Naive thymus-derived CD4-positive, alpha-beta T cell (primary cell): ENCODE measurements around the gene UBE2QL1. TPM values are rescaled to one million over a fixed set of nuclear protein-coding genes. Genes with fewer than 3 reads are reported as not detected.

ENCODE experiments used
- ATAC-seq: fragments of 150-1000 bp; cut with Tn5 transposase; 2 replicates; pipeline ENCODE4 v1.10.0; 2021; ENCODE audit warnings: mild to moderate bottlenecking, moderate library complexity
- CTCF ChIA-PET: fragments of 350-600 bp; sonication (Branson Sonifier 250); formaldehyde crosslinking; loops from one replicate; lab custom pipeline; 2021; ENCODE audit warnings: antibody characterized with exemption; lab: Charles Lee
- POLR2A ChIA-PET: fragments of 350-600 bp; sonication (Branson Sonifier 250); formaldehyde crosslinking; loops from one replicate; lab custom pipeline; 2021; ENCODE audit warnings: antibody characterized with exemption, inconsistent platforms; lab: Charles Lee
- DNase-seq, 9 donors: peaks; one replicate each; pipeline versions ENCODE4 v3.0.0 to v3.0.0-alpha.2; 2020 to 2022; ENCODE audit warnings: mixed read lengths in 1 of 9
- H3K27ac ChIP-seq: one replicate; pipeline ENCODE4 v1.7.0; 2013; ENCODE audit warnings: mild to moderate bottlenecking, low read depth, low read length, moderate library complexity
- H3K27me3 ChIP-seq, 2 donors: one replicate each; pipeline ENCODE4 v1.7.0; 2013; ENCODE audit warnings: low read length in 2 of 2, mild to moderate bottlenecking in 2 of 2, moderate library complexity in 2 of 2; ENCODE audit not compliant: control insufficient read depth in 2 of 2, insufficient read depth in 2 of 2
- H3K36me3 ChIP-seq, 3 experiments: 1 replicate in 2 of 3; 2 replicates in 1 of 3; pipeline ENCODE4 v1.7.0; 2013; ENCODE audit warnings: low read length in 3 of 3, mild to moderate bottlenecking in 3 of 3, moderate library complexity in 1 of 3; ENCODE audit not compliant: insufficient read depth in 3 of 3, control insufficient read depth in 2 of 3
- H3K4me1 ChIP-seq, 2 donors: one replicate each; pipeline ENCODE4 v1.7.0; 2013; ENCODE audit warnings: low read length in 2 of 2, mild to moderate bottlenecking in 2 of 2, moderate library complexity in 1 of 2; ENCODE audit not compliant: control insufficient read depth in 2 of 2, insufficient read depth in 2 of 2
- H3K4me3 ChIP-seq: 2 replicates; pipeline ENCODE4 v1.7.0; 2013; ENCODE audit warnings: mild to moderate bottlenecking, low read length
- H3K9me3 ChIP-seq, 3 experiments: 1 replicate in 2 of 3; 2 replicates in 1 of 3; pipeline ENCODE4 v1.7.0; 2013; ENCODE audit warnings: low read length in 3 of 3; ENCODE audit not compliant: control insufficient read depth in 2 of 3
- H3K27ac Mint-ChIP-seq, 9 donors: one replicate each; pipeline ENCODE4 v1.8.0; 2020 to 2022; ENCODE audit warnings: mixed read lengths in 9 of 9, mild to moderate bottlenecking in 8 of 9, moderate library complexity in 5 of 9, inconsistent platforms in 2 of 9
- H3K27me3 Mint-ChIP-seq, 5 donors: one replicate each; pipeline ENCODE4 v1.8.0; 2021 to 2022; ENCODE audit warnings: mixed read lengths in 5 of 5, mild to moderate bottlenecking in 1 of 5
- H3K36me3 Mint-ChIP-seq, 5 donors: one replicate each; pipeline ENCODE4 v1.8.0; 2020 to 2022; ENCODE audit warnings: mixed read lengths in 5 of 5, mild to moderate bottlenecking in 3 of 5, inconsistent platforms in 1 of 5
- H3K4me1 Mint-ChIP-seq, 7 donors: one replicate each; pipeline ENCODE4 v1.8.0; 2020 to 2022; ENCODE audit warnings: mixed read lengths in 7 of 7, mild to moderate bottlenecking in 3 of 7, inconsistent platforms in 1 of 7
- H3K4me3 Mint-ChIP-seq, 10 donors: one replicate each; pipeline ENCODE4 v1.8.0; 2020 to 2022; ENCODE audit warnings: mild to moderate bottlenecking in 10 of 10, mixed read lengths in 10 of 10, moderate library complexity in 6 of 10, inconsistent platforms in 2 of 10
- H3K9me3 Mint-ChIP-seq, 11 donors: one replicate each; pipeline ENCODE4 v1.8.0; 2020 to 2022; ENCODE audit warnings: mixed read lengths in 11 of 11, mild to moderate bottlenecking in 4 of 11, inconsistent platforms in 1 of 11, moderate library complexity in 1 of 11
- intact Hi-C, 2 donors: fragments of 100-400 bp; cut with micrococcal nuclease; formaldehyde crosslinking; loops; one replicate each; pipeline ENCODE4 v1.15.1; 2023
- polyA plus RNA-seq, 2 donors: library from polyadenylated mRNA; unstranded; fragments of 300-500 nt; fragmentation: Illumina TruSeq; gene quantifications; one replicate each; pipeline ENCODE4 v1.2.3, GENCODE V29; 2021
- total RNA-seq, 6 experiments: library from RNA in 5 of 6; stranded (reverse) in 5 of 6; gene quantifications; 1 replicate in 5 of 6; 2 replicates in 1 of 6; pipeline ENCODE4 v1.2.3 and lab custom pipeline; 2021 to 2026

The UBE2QL1 gene
- total and polyA plus RNA-seq, 7 experiments from 2014 or later: 0.21 to 0.44 TPM; not detected in 5

GRCh38 chr5:6522923-6523322, 74.3 kb downstream of the UBE2QL1 start:
- H3K36me3 ChIP-seq: no peaks in the 10 kb centered on the region
- no peak for ATAC-seq
- H3K4me1 Mint-ChIP-seq: no peaks in the 10 kb centered on the region
- intact Hi-C loops: no loop called here
- no peaks in the 10 kb centered on the region for H3K9me3 Mint-ChIP-seq
- H3K4me1 ChIP-seq: no peaks in the 10 kb centered on the region
- H3K9me3 ChIP-seq: no peaks in the 10 kb centered on the region
- no peak for DNase-seq
- H3K4me3 ChIP-seq: no peak overlapping the region
- no peak overlapping the region for H3K27ac ChIP-seq
- ChIA-PET CTCF (no interaction called here), POLR2A (no interaction called here)
- H3K27ac Mint-ChIP-seq: no peak overlapping the region
- H3K36me3 Mint-ChIP-seq: no peaks in the 10 kb centered on the region
- H3K4me3 Mint-ChIP-seq: no peak overlapping the region
- peaks cover 0 to 39% (median 15%) of the 10 kb centered on the region in 5 donors for H3K27me3 Mint-ChIP-seq
- H3K27me3 ChIP-seq: no peaks in the 10 kb centered on the region

GRCh38 chr5:6525422-6525821, 76.8 kb downstream of the UBE2QL1 start:
- Histone ChIP-seq H3K36me3 (no peaks in the 10 kb centered on the region), H3K27me3 (no peaks in the 10 kb centered on the region), H3K4me3 (no peak overlapping the region), H3K4me1 (no peaks in the 10 kb centered on the region), H3K27ac (no peak overlapping the region), H3K9me3 (no peaks in the 10 kb centered on the region)
- Mint-ChIP-seq H3K27me3 (peaks cover 0 to 46% (median 14%) of the 10 kb centered on the region in 5 donors), H3K4me1 (no peaks in the 10 kb centered on the region), H3K36me3 (peaks cover 0 to 3% (median 0%) of the 10 kb centered on the region in 5 donors), H3K4me3 (no peak overlapping the region), H3K27ac (no peak overlapping the region), H3K9me3 (no peaks in the 10 kb centered on the region)
- ChIA-PET CTCF (no interaction called here), POLR2A (no interaction called here)
- no peak for ATAC-seq
- intact Hi-C loops: no loop called here
- no peak for DNase-seq

GRCh38 chr5:6525910-6526309, 77.3 kb downstream of the UBE2QL1 start:
- H3K36me3 ChIP-seq: no peaks in the 10 kb centered on the region
- POLR2A ChIA-PET: no interaction called here
- H3K9me3 ChIP-seq: no peaks in the 10 kb centered on the region
- intact Hi-C loops: no loop called here
- no peak overlapping the region for H3K4me3 Mint-ChIP-seq
- no peak overlapping the region for H3K27ac Mint-ChIP-seq
- CTCF ChIA-PET: no interaction called here
- H3K4me3 ChIP-seq: no peak overlapping the region
- no peak overlapping the region for H3K27ac ChIP-seq
- ATAC-seq (no peak), DNase-seq (no peak)
- no peaks in the 10 kb centered on the region for H3K9me3 Mint-ChIP-seq
- H3K4me1 ChIP-seq: no peaks in the 10 kb centered on the region
- H3K27me3 Mint-ChIP-seq: peaks cover 0 to 41% (median 14%) of the 10 kb centered on the region in 5 donors
- H3K36me3 Mint-ChIP-seq: peaks cover 0 to 3% (median 0%) of the 10 kb centered on the region in 5 donors
- no peaks in the 10 kb centered on the region for H3K4me1 Mint-ChIP-seq
- H3K27me3 ChIP-seq: no peaks in the 10 kb centered on the region

- Histone ChIP-seq H3K27me3 (no peaks in the 10 kb centered on the region), H3K4me1 (no peaks in the 10 kb centered on the region), H3K4me3 (no peak overlapping the region), H3K27ac (no peak overlapping the region), H3K9me3 (no peaks in the 10 kb centered on the region), H3K36me3 (no peaks in the 10 kb centered on the region)
- Mint-ChIP-seq H3K4me1 (no peaks in the 10 kb centered on the region), H3K4me3 (no peak overlapping the region), H3K9me3 (no peaks in the 10 kb centered on the region), H3K27ac (no peak overlapping the region), H3K36me3 (peaks cover 0 to 3% (median 0%) of the 10 kb centered on the region in 5 donors), H3K27me3 (peaks cover 0 to 38% (median 8%) of the 10 kb centered on the region in 5 donors)
- ChIA-PET CTCF (no interaction called here), POLR2A (no interaction called here)
- intact Hi-C loops: no loop called here
- ATAC-seq (no peak), DNase-seq (no peak)
These were observed 79.2 kb downstream of the UBE2QL1 start for GRCh38 chr5:6527749-6528455.

DNA sequence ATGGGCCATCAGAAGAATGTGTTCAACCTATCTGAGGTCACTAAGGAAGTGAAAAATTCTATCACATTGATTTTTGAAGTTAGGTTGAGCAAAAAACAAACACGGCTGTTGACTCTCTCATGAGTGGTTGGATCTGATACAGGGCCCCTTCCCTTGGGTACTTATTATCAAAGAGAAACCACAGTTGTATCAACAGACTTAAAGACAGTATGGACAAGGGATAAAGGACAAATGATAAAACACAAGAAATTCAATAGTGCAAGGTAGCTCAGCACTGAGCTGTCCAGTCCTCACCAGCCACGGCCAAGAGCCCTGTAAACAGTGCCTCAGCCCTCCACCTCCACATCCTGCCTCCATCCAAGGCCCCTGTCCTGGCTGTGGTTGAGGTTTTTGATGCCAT, 86.9 kb downstream of the UBE2QL1 start:
- Mint-ChIP-seq H3K9me3 (peaks cover 0 to 2% (median 0%) of the 10 kb centered on the region in 11 donors), H3K27me3 (peaks cover 3 to 20% (median 12%) of the 10 kb centered on the region in 5 donors), H3K27ac (no peak overlapping the region), H3K4me1 (no peaks in the 10 kb centered on the region), H3K4me3 (no peak overlapping the region), H3K36me3 (no peaks in the 10 kb centered on the region)
- no peak overlapping the region for H3K27ac ChIP-seq
- ChIA-PET POLR2A (no interaction called here), CTCF (no interaction called here)
- H3K36me3 ChIP-seq: no peaks in the 10 kb centered on the region
- no peaks in the 10 kb centered on the region for H3K27me3 ChIP-seq
- DNase-seq (no peak), ATAC-seq (no peak)
- no peak overlapping the region for H3K4me3 ChIP-seq
- H3K4me1 ChIP-seq: no peaks in the 10 kb centered on the region
- intact Hi-C loops: no loop called here
- no peaks in the 10 kb centered on the region for H3K9me3 ChIP-seq

GRCh38 chr5:6539060-6539459, 90.4 kb downstream of the UBE2QL1 start:
- no peak overlapping the region for H3K27ac Mint-ChIP-seq
- H3K4me1 Mint-ChIP-seq: no peaks in the 10 kb centered on the region
- H3K27ac ChIP-seq: no peak overlapping the region
- intact Hi-C loops: no loop called here
- H3K9me3 Mint-ChIP-seq: peaks cover 0 to 2% (median 0%) of the 10 kb centered on the region in 11 donors
- ChIA-PET POLR2A (no interaction called here), CTCF (no interaction called here)
- no peak overlapping the region for H3K4me3 Mint-ChIP-seq
- no peak overlapping the region for H3K4me3 ChIP-seq
- H3K27me3 Mint-ChIP-seq: peaks cover 5 to 10% (median 6%) of the 10 kb centered on the region in 5 donors
- no peaks in the 10 kb centered on the region for H3K9me3 ChIP-seq
- ATAC-seq (no peak), DNase-seq (no peak)
- no peaks in the 10 kb centered on the region for H3K27me3 ChIP-seq
- H3K4me1 ChIP-seq: no peaks in the 10 kb centered on the region
- no peaks in the 10 kb centered on the region for H3K36me3 Mint-ChIP-seq
- H3K36me3 ChIP-seq: no peaks in the 10 kb centered on the region
